ENCODE data around the gene SLC12A6. TPM values are rescaled to one million over a fixed set of nuclear protein-coding genes. Genes with fewer than 3 reads are reported as not detected.
A peak's percentile ranks its signal among the peaks of the same experiment; 100 is the strongest.

SLC12A6 gene
- total and polyA plus RNA-seq, 7 experiments from 2014 or later = 9.6 to 122 (median 104) TPM

GRCh38 chr15:34336991-34337556, 507 bp downstream of the SLC12A6 start:
- peak overlapping the region; percentile 82 to 99 (median 98) for H3K27ac Mint-ChIP-seq
- ChIA-PET POLR2A (interaction anchor here (0.6 to 7.8 kb wide), 16 partner anchors 8 to 246 kb away, joined by 3 to 151 read pairs (median 4); partner anchors contain the start of genes EMC4, EMC7, GOLGA8B and LPCAT4), CTCF (interaction anchor here (0.6 to 5.3 kb wide), 4 partner anchors 9 to 30 kb away, joined by 4 to 30 read pairs (median 16); partner anchors contain the start of gene LPCAT4)
- Histone ChIP-seq H3K27me3 (ENCODE audit: control insufficient read depth in 2 of 2, insufficient read depth in 2 of 2, low read length in 2 of 2) (no peaks in the 10 kb centered on the region), H3K4me3 (ENCODE audit: low read length) (peak overlapping the region; percentile 96), H3K27ac (ENCODE audit: low read depth, low read length) (peak overlapping the region; percentile 92), H3K9me3 (ENCODE audit: control insufficient read depth in 2 of 3, low read length in 3 of 3) (no peaks in the 10 kb centered on the region), H3K36me3 (ENCODE audit: control insufficient read depth in 2 of 3, insufficient read depth in 3 of 3, low read length in 3 of 3) (peaks cover 0 to 21% (median 0%) of the 10 kb centered on the region in 3 experiments), H3K4me1 (ENCODE audit: control insufficient read depth in 2 of 2, insufficient read depth in 2 of 2, low read length in 2 of 2) (peaks cover 32 to 42% of the 10 kb centered on the region in 2 donors)
- ATAC-seq (peak; percentile 1), DNase-seq (peak in 3 of 9 donors; percentile 19 to 35 (median 33))
- H3K4me3 Mint-ChIP-seq = peak overlapping the region; percentile 90 to 100 (median 98)
- no peaks in the 10 kb centered on the region for H3K9me3 Mint-ChIP-seq
- intact Hi-C loops (cut with micrococcal nuclease) = loop anchor here (1.0 to 10.0 kb wide), 10 partner anchors 9 to 650 kb away; partner anchors contain the start of genes AVEN (in 1 of the 2), EMC4 (in 1 of the 2), EMC7 (in 1 of the 2) and GOLGA8B (in 1 of the 2)
- H3K27me3 Mint-ChIP-seq = no peaks in the 10 kb centered on the region
- H3K36me3 Mint-ChIP-seq = peaks cover 4 to 14% (median 12%) of the 10 kb centered on the region in 5 donors
- H3K4me1 Mint-ChIP-seq = peaks cover 36 to 77% (median 63%) of the 10 kb centered on the region in 7 donors

- peak overlapping the region; percentile 96 for H3K4me3 ChIP-seq (ENCODE audit: low read length)
- H3K27ac Mint-ChIP-seq = peak overlapping the region; percentile 82 to 99 (median 98)
- POLR2A ChIA-PET = interaction anchor here (0.6 to 7.8 kb wide), 10 partner anchors 8 to 234 kb away, joined by 3 to 151 read pairs (median 4); partner anchors contain the start of genes EMC7, LPCAT4 and PGBD4
- H3K27ac ChIP-seq (ENCODE audit: low read depth, low read length) = peak overlapping the region; percentile 92
- peak overlapping the region; percentile 90 to 100 (median 98) for H3K4me3 Mint-ChIP-seq
- peaks cover 0 to 17% (median 0%) of the 10 kb centered on the region in 3 experiments for H3K36me3 ChIP-seq (ENCODE audit: control insufficient read depth in 2 of 3, insufficient read depth in 3 of 3, low read length in 3 of 3)
- no peaks in the 10 kb centered on the region for H3K27me3 Mint-ChIP-seq
- CTCF ChIA-PET = interaction anchor here (0.6 to 5.3 kb wide), 6 partner anchors 8 to 596 kb away, joined by 3 to 30 read pairs (median 5); partner anchors contain the start of gene LPCAT4
- no peaks in the 10 kb centered on the region for H3K9me3 Mint-ChIP-seq
- intact Hi-C loops (cut with micrococcal nuclease) = loop anchor here (5.0 to 10.0 kb wide), 4 partner anchors 158 to 651 kb away; partner anchors contain the start of genes AVEN (in 1 of the 2), GOLGA8B (in 1 of the 2) and ZNF770 (in 1 of the 2)
- no peaks in the 10 kb centered on the region for H3K9me3 ChIP-seq (ENCODE audit: control insufficient read depth in 2 of 3, low read length in 3 of 3)
- DNase-seq (no peak), ATAC-seq (no peak)
- peaks cover 33 to 42% of the 10 kb centered on the region in 2 donors for H3K4me1 ChIP-seq (ENCODE audit: control insufficient read depth in 2 of 2, insufficient read depth in 2 of 2, low read length in 2 of 2)
- H3K36me3 Mint-ChIP-seq = peaks cover 3 to 9% (median 8%) of the 10 kb centered on the region in 5 donors
- H3K27me3 ChIP-seq (ENCODE audit: control insufficient read depth in 2 of 2, insufficient read depth in 2 of 2, low read length in 2 of 2) = no peaks in the 10 kb centered on the region
- peaks cover 34 to 77% (median 63%) of the 10 kb centered on the region in 7 donors for H3K4me1 Mint-ChIP-seq
These were observed 1.2 kb downstream of the SLC12A6 start for GRCh38 chr15:34336231-34336990.

GRCh38 chr15:34335176-34336032, 2.2 kb downstream of the SLC12A6 start:
- peaks cover 0 to 4% (median 4%) of the 10 kb centered on the region in 5 donors for H3K36me3 Mint-ChIP-seq
- Histone ChIP-seq H3K9me3 (ENCODE audit: control insufficient read depth in 2 of 3, low read length in 3 of 3) (no peaks in the 10 kb centered on the region), H3K36me3 (ENCODE audit: control insufficient read depth in 2 of 3, insufficient read depth in 3 of 3, low read length in 3 of 3) (peaks cover 0 to 13% (median 0%) of the 10 kb centered on the region in 3 experiments), H3K27me3 (ENCODE audit: control insufficient read depth in 2 of 2, insufficient read depth in 2 of 2, low read length in 2 of 2) (no peaks in the 10 kb centered on the region), H3K4me3 (ENCODE audit: low read length) (peak overlapping the region; percentile 96), H3K4me1 (ENCODE audit: control insufficient read depth in 2 of 2, insufficient read depth in 2 of 2, low read length in 2 of 2) (peaks cover 33 to 47% of the 10 kb centered on the region in 2 donors), H3K27ac (ENCODE audit: low read depth, low read length) (peak overlapping the region; percentile 92)
- CTCF ChIA-PET = interaction anchor here (1.1 to 5.3 kb wide), 2 partner anchors 32 to 94 kb away, joined by 4 to 27 read pairs; partner anchors contain the start of gene LPCAT4
- intact Hi-C loops (cut with micrococcal nuclease) = loop anchor here (2.0 to 10.0 kb wide), 6 partner anchors 17 to 652 kb away; partner anchors contain the start of genes AVEN (in 1 of the 2), GOLGA8B (in 1 of the 2) and ZNF770 (in 1 of the 2)
- H3K4me3 Mint-ChIP-seq = peak overlapping the region; percentile 90 to 100 (median 98)
- H3K4me1 Mint-ChIP-seq = peaks cover 33 to 80% (median 66%) of the 10 kb centered on the region in 7 donors
- H3K9me3 Mint-ChIP-seq = no peaks in the 10 kb centered on the region
- H3K27me3 Mint-ChIP-seq = no peaks in the 10 kb centered on the region
- DNase-seq (peak in 1 of 9 donors; percentile 23), ATAC-seq (no peak)
- H3K27ac Mint-ChIP-seq = peak overlapping the region; percentile 82 to 99 (median 98)
- POLR2A ChIA-PET = interaction anchor here (0.7 to 7.8 kb wide), 7 partner anchors 7 to 51 kb away, joined by 3 to 151 read pairs (median 19); partner anchors contain the start of gene LPCAT4

- ATAC-seq (no peak), DNase-seq (no peak)
- H3K27me3 ChIP-seq (ENCODE audit: control insufficient read depth in 2 of 2, insufficient read depth in 2 of 2, low read length in 2 of 2) = no peaks in the 10 kb centered on the region
- peaks cover 40 to 47% of the 10 kb centered on the region in 2 donors for H3K4me1 ChIP-seq (ENCODE audit: control insufficient read depth in 2 of 2, insufficient read depth in 2 of 2, low read length in 2 of 2)
- POLR2A ChIA-PET = interaction anchor here (0.5 to 7.8 kb wide), 4 partner anchors 8 to 26 kb away, joined by 3 to 151 read pairs (median 4); partner anchors contain the start of genes NOP10 and NUTM1
- Mint-ChIP-seq H3K27me3 (no peaks in the 10 kb centered on the region), H3K4me3 (peak overlapping the region; percentile 90 to 100 (median 98)), H3K36me3 (peaks cover 0 to 4% (median 0%) of the 10 kb centered on the region in 5 donors), H3K4me1 (peaks cover 32 to 80% (median 66%) of the 10 kb centered on the region in 7 donors), H3K9me3 (no peaks in the 10 kb centered on the region), H3K27ac (peak overlapping the region; percentile 82 to 98 (median 96))
- H3K4me3 ChIP-seq (ENCODE audit: low read length) = peak overlapping the region; percentile 96
- CTCF ChIA-PET = interaction anchor here (0.6 kb wide), 1 partner anchor 98 kb away, joined by 4 read pairs; no protein-coding TSS in a partner anchor
- no peaks in the 10 kb centered on the region for H3K9me3 ChIP-seq (ENCODE audit: control insufficient read depth in 2 of 3, low read length in 3 of 3)
- intact Hi-C loops (cut with micrococcal nuclease) = loop anchor here (1.0 to 10.0 kb wide), 7 partner anchors 9 to 653 kb away; partner anchors contain the start of genes AVEN (in 1 of the 2), GOLGA8B (in 1 of the 2) and ZNF770 (in 1 of the 2)
- peaks cover 0 to 13% (median 0%) of the 10 kb centered on the region in 3 experiments for H3K36me3 ChIP-seq (ENCODE audit: control insufficient read depth in 2 of 3, insufficient read depth in 3 of 3, low read length in 3 of 3)
- H3K27ac ChIP-seq (ENCODE audit: low read depth, low read length) = peak overlapping the region; percentile 92
These were observed 2.9 kb downstream of the SLC12A6 start for GRCh38 chr15:34334672-34335071.

- peaks cover 47 to 57% of the 10 kb centered on the region in 2 donors for H3K4me1 ChIP-seq (ENCODE audit: control insufficient read depth in 2 of 2, insufficient read depth in 2 of 2, low read length in 2 of 2)
- H3K4me3 ChIP-seq (ENCODE audit: low read length) = no peak overlapping the region
- Mint-ChIP-seq H3K27ac (peak overlapping the region; percentile 77 to 98 (median 85)), H3K4me3 (peak overlapping the region; percentile 17 to 99 (median 60)), H3K27me3 (no peaks in the 10 kb centered on the region), H3K4me1 (peaks cover 45 to 93% (median 82%) of the 10 kb centered on the region in 7 donors), H3K9me3 (no peaks in the 10 kb centered on the region), H3K36me3 (peaks cover 0 to 4% (median 0%) of the 10 kb centered on the region in 5 donors)
- intact Hi-C loops (cut with micrococcal nuclease) = loop anchor here in 1 of 2 donors (10.0 kb wide), 2 partner anchors 162 to 252 kb away; partner anchors contain the start of gene GOLGA8B
- ChIA-PET POLR2A (interaction anchor here (0.6 to 7.8 kb wide), 4 partner anchors 10 to 251 kb away, joined by 3 to 151 read pairs (median 6); partner anchors contain the start of genes GOLGA8B, NOP10 and NUTM1), CTCF (interaction anchor here (1.2 to 1.6 kb wide), 2 partner anchors 11 to 91 kb away, joined by 3 to 4 read pairs; partner anchors contain the start of genes NOP10 and NUTM1)
- H3K27ac ChIP-seq (ENCODE audit: low read depth, low read length) = peak overlapping the region; percentile 92
- no peaks in the 10 kb centered on the region for H3K27me3 ChIP-seq (ENCODE audit: control insufficient read depth in 2 of 2, insufficient read depth in 2 of 2, low read length in 2 of 2)
- peaks cover 0 to 5% (median 0%) of the 10 kb centered on the region in 3 experiments for H3K36me3 ChIP-seq (ENCODE audit: control insufficient read depth in 2 of 3, insufficient read depth in 3 of 3, low read length in 3 of 3)
- no peaks in the 10 kb centered on the region for H3K9me3 ChIP-seq (ENCODE audit: control insufficient read depth in 2 of 3, low read length in 3 of 3)
- no peak for ATAC-seq
- DNase-seq = no peak
These were observed 4.9 kb downstream of the SLC12A6 start for GRCh38 chr15:34332553-34333120.

Measured in naive thymus-derived CD4-positive, alpha-beta T cell (primary cell).